ENCODE data around the gene STOML1.

The STOML1 gene

DNA sequence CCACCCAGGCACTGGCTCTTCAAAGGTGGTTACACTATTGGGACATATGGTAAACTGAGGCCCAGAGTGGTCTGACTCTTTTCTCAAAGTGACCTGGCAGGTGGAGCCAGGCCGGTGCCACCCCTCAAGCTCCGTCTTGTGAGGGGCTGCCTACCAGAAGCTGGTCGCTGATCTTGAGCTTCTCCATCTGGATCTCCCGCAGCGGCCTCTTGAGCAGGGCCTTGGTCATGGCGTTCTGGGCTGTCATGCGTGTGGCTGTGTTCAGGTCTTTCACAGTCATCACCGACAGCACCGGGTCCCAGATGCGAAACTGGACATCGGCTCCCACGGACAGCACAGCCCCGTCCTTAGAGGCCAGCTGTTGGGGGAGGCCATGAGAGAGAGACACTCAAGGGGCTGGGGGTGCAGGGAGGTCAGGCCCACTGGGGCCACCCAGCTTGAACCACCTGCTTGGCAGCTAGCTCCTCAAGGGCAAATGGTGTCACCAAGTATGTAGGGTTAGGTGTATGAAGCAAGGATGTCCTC lies 3.6 kb downstream of the STOML1 start:
- Histone ChIP-seq H3K27ac (ENCODE audit: low read depth, low read length, poor library complexity, severe bottlenecking) (no peak overlapping the region), H4K20me1 (ENCODE audit: insufficient read depth, low read length) (no peaks in the 10 kb centered on the region), H3K79me2 (ENCODE audit: insufficient read depth, low read length) (no peaks in the 10 kb centered on the region), H3K27me3 (ENCODE audit: insufficient read depth, low read length) (no peaks in the 10 kb centered on the region), H3K36me3 (ENCODE audit: insufficient read depth, low read length) (peaks cover 6% of the 10 kb centered on the region; the same call in 1 of the 2 replicates), H2AFZ (ENCODE audit: low read length) (no peak overlapping the region), H3K4me2 (ENCODE audit: low read length) (no peak overlapping the region), H3F3A (ENCODE audit: insufficient read depth, low read length) (no peaks in the 10 kb centered on the region), H3K9ac (ENCODE audit: low read length) (no peak overlapping the region), H3K4me1 (ENCODE audit: insufficient read depth, low read length, severe bottlenecking) (peaks cover 21% of the 10 kb centered on the region), H3K4me3 (ENCODE audit: low read depth, low read length, poor library complexity, severe bottlenecking) (no peak overlapping the region), H3K9me3 (ENCODE audit: low read length) (no peaks in the 10 kb centered on the region), H3K9me2 (ENCODE audit: low read depth, low read length) (no peaks in the 10 kb centered on the region)
- TF ChIP-seq EZH2 (IDR thresholded peaks at IDR 0.05; ENCODE audit: borderline replicate concordance, low read length) = no peak
- TF ChIP-seq, protein P1, sequence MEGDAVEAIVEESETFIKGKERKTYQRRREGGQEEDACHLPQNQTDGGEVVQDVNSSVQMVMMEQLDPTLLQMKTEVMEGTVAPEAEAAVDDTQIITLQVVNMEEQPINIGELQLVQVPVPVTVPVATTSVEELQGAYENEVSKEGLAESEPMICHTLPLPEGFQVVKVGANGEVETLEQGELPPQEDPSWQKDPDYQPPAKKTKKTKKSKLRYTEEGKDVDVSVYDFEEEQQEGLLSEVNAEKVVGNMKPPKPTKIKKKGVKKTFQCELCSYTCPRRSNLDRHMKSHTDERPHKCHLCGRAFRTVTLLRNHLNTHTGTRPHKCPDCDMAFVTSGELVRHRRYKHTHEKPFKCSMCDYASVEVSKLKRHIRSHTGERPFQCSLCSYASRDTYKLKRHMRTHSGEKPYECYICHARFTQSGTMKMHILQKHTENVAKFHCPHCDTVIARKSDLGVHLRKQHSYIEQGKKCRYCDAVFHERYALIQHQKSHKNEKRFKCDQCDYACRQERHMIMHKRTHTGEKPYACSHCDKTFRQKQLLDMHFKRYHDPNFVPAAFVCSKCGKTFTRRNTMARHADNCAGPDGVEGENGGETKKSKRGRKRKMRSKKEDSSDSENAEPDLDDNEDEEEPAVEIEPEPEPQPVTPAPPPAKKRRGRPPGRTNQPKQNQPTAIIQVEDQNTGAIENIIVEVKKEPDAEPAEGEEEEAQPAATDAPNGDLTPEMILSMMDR (IDR thresholded peaks at IDR 0.05; ENCODE audit: low read length) = no peak

DNA sequence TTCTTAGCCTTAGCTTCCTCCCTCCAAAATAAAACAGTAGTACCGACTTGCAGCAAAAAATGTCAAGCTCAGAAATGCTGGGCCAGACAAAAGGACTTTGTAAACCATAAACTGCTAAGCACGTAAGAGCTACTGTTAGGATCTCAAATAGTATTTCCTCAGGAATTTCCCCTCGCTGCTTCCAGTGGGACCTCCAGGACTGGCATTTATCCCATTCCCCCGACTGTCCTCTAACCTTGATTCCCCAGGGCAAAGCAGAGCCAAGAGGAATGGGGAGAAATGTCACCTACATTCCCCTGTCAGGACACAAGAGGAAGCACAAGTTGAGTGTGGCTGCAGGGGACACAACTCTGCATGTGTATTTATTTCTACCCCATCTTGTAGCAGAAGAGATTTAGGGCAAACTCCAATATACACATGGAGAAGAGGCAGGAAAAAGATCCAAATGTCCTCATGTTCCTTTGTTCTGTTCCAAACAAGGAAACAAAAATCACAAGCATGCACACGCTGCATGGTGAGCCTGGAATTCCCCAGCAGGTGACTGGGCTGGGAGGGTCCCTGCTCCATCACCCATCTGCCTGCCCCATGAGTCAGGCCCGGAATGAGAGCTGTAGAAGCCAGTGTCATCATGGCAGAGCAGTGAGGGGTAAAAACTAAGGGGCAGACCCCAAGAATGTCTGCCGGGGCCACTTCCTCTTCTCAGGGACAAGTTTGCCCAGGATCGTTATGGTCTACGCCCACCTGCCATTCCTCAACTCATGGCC lies 4.2 kb downstream of the STOML1 start:
- Histone ChIP-seq H2AFZ (ENCODE audit: low read length) (no peak overlapping the region), H3K9me2 (ENCODE audit: low read depth, low read length) (no peaks in the 10 kb centered on the region), H3K79me2 (ENCODE audit: insufficient read depth, low read length) (no peaks in the 10 kb centered on the region), H3K4me3 (ENCODE audit: low read depth, low read length, poor library complexity, severe bottlenecking) (no peak overlapping the region), H3K9me3 (ENCODE audit: low read length) (no peaks in the 10 kb centered on the region), H3K27me3 (ENCODE audit: insufficient read depth, low read length) (no peaks in the 10 kb centered on the region), H3K4me1 (ENCODE audit: insufficient read depth, low read length, severe bottlenecking) (peaks cover 18% of the 10 kb centered on the region), H3K36me3 (ENCODE audit: insufficient read depth, low read length) (peaks cover 6% of the 10 kb centered on the region; the same call in 1 of the 2 replicates), H4K20me1 (ENCODE audit: insufficient read depth, low read length) (no peaks in the 10 kb centered on the region), H3F3A (ENCODE audit: insufficient read depth, low read length) (no peaks in the 10 kb centered on the region), H3K27ac (ENCODE audit: low read depth, low read length, poor library complexity, severe bottlenecking) (no peak overlapping the region), H3K4me2 (ENCODE audit: low read length) (no peak overlapping the region), H3K9ac (ENCODE audit: low read length) (no peak overlapping the region)
- TF ChIP-seq EZH2 (IDR thresholded peaks at IDR 0.05; ENCODE audit: borderline replicate concordance, low read length) = no peak
- TF ChIP-seq, protein P1 (IDR thresholded peaks at IDR 0.05; ENCODE audit: low read length) = no peak

DNA sequence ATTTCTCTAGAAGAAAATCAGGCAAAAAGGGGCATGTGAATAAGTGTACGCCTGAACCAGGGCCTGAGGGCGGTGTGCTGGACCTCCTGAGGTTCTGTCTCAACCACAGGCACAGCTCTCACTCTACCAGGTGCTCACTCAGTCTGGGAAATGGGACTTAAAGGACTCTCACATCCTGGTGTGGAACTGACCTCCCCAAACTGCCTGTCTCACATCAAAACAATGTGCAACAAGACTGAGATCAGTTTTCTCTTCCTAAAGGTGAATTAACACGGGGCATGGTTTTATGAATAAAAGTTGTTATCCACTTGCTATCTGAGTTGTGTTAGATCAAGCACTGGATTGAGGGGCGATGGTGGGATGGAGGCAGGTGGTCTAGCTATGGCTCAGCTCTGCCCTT lies 4.8 kb downstream of the STOML1 start:
- H3F3A ChIP-seq (ENCODE audit: insufficient read depth, low read length) = no peaks in the 10 kb centered on the region

More for the DNA sequence above, 4.8 kb downstream of the STOML1 start:
- Histone ChIP-seq H4K20me1 (ENCODE audit: insufficient read depth, low read length) (no peaks in the 10 kb centered on the region), H3K27ac (ENCODE audit: low read depth, low read length, poor library complexity, severe bottlenecking) (no peak overlapping the region), H3K36me3 (ENCODE audit: insufficient read depth, low read length) (peaks cover 6% of the 10 kb centered on the region; the same call in 1 of the 2 replicates), H3K9me3 (ENCODE audit: low read length) (no peaks in the 10 kb centered on the region), H2AFZ (ENCODE audit: low read length) (no peak overlapping the region), H3K4me2 (ENCODE audit: low read length) (no peak overlapping the region), H3K27me3 (ENCODE audit: insufficient read depth, low read length) (no peaks in the 10 kb centered on the region), H3K9me2 (ENCODE audit: low read depth, low read length) (no peaks in the 10 kb centered on the region), H3K4me1 (ENCODE audit: insufficient read depth, low read length, severe bottlenecking) (peaks cover 16% of the 10 kb centered on the region), H3K9ac (ENCODE audit: low read length) (no peak overlapping the region), H3K79me2 (ENCODE audit: insufficient read depth, low read length) (no peaks in the 10 kb centered on the region), H3K4me3 (ENCODE audit: low read depth, low read length, poor library complexity, severe bottlenecking) (no peak overlapping the region)
- TF ChIP-seq EZH2 (IDR thresholded peaks at IDR 0.05; ENCODE audit: borderline replicate concordance, low read length) = no peak
- TF ChIP-seq, protein P1 (IDR thresholded peaks at IDR 0.05; ENCODE audit: low read length) = no peak
